ENCODE data around the gene CEP63. TPM values are rescaled to one million over a fixed set of nuclear protein-coding genes. Genes with fewer than 3 reads are reported as not detected.

CEP63 gene
- total and polyA plus RNA-seq, 9 of the 15 experiments (the other 6 are each of a cell fraction or from before 2014, with no cell fraction given), result 5.1 to 17.8 (median 10.6) TPM

DNA sequence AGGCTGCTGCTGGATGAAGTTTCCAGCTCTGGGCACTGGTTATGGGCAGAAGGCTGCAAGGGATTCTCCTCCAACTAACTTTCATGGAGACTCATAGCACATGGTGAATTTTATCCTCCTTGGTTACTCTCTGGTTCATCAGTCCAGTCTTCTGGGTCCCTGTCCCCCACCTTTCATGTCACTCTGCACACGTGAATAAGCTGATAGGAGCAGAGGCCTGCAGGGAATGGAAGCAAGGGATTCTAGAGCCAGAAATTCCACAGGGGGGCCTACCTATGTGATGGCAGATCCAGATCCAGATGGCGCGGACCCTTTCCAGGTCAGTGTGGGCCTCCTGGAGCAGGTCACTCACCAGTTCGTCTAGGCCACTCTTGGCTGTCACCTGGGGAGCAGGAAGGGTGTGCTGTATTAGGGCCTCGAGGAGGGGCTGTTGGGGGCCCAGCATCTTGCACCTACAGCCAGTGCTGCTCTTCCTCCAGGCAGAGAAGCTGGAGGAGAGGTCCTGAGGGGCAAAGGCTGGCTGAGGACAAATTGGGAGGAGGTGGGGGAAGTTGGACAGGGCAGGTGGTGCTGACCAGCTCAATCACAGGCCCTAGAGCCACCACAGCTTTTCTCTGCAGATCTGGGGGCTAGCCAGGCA, 134.7 kb downstream of the CEP63 start (continued):
- TF ChIP-seq JUN (IDR thresholded peaks at IDR 0.05; ENCODE audit: borderline replicate concordance, low read depth, low read length) (no peak), JUN (CRISPR knock-in tag; IDR thresholded peaks at IDR 0.05; ENCODE audit: borderline replicate concordance) (no peak), PPARD (CRISPR knock-in tag; IDR thresholded peaks at IDR 0.05) (no peak)

DNA sequence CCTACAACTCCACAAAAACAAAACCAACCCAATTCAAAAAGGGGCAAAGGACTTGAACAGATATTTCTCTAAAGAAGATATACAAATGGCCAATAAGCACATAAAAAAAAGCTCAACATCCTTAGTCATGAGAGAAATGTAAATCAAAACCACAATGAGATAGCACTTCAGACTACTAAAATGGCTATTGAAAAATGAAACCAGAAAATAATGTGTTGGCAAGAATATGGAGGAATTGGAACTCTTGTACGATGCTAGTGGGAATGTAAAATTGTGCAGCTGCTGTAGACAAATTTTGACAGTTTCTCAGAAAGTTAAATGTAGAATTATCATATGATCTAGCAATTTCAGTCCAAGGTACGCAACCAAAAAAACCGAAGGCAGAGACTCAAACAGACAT, 136.0 kb downstream of the CEP63 start:
- Histone ChIP-seq H3K4me2 (ENCODE audit: insufficient read depth, low read length) (no peak overlapping the region), H3K4me1 (replicated peaks in 1 of 2; ENCODE audit: control insufficient read depth in 2 of 2, insufficient read depth in 2 of 2, low read length in 2 of 2) (no peaks in the 10 kb centered on the region), H3K9ac (ENCODE audit: insufficient read depth in 1 of 2, low read depth in 2 of 2, low read length in 2 of 2) (no peak overlapping the region), H3K27ac (ENCODE audit: extremely low read depth, low read depth, low read length) (no peak overlapping the region), H3K9me1 (ENCODE audit: control insufficient read depth, insufficient read depth, low read length) (no peaks in the 10 kb centered on the region), H3K4me3 (no peak overlapping the region), H3K27me3 (ENCODE audit: control insufficient read depth in 2 of 2, insufficient read depth in 2 of 2, low read length in 2 of 2) (peaks cover 0 to 10% of the 10 kb centered on the region in 2 experiments; a peak in 2 of 5 replicates), H2AFZ (ENCODE audit: low read depth, low read length) (no peak overlapping the region), H3K9me3 (replicated peaks; ENCODE audit: control insufficient read depth, insufficient read depth, low read depth, low read length) (no peaks in the 10 kb centered on the region), H3K79me2 (ENCODE audit: control insufficient read depth, insufficient read depth, low read length) (no peaks in the 10 kb centered on the region), H3K36me3 (ENCODE audit: control insufficient read depth, insufficient read depth, low read length) (no peaks in the 10 kb centered on the region), H4K20me1 (replicated peaks; ENCODE audit: control insufficient read depth, insufficient read depth, low read length) (no peaks in the 10 kb centered on the region)
- 0% methylated on average over 3 of the region's 3 CpGs for WGBS (ENCODE audit: insufficient coverage, low coverage, missing lambda C conversion rate)
- in situ Hi-C loops (cut with MboI) (no loop called here), intact Hi-C loops (cut with micrococcal nuclease) (no loop called here)
- FAIRE-seq (no peak), DNase-seq (ENCODE audit: extremely low read depth in 1 of 4, low spot score in 3 of 4) (no peak), ATAC-seq (no peak)
- ChIA-PET CTCF (ENCODE audit: low intra/inter-chr PET ratio) (no interaction called here), POLR2A (no interaction called here)
- TF ChIP-seq, protein P1, sequence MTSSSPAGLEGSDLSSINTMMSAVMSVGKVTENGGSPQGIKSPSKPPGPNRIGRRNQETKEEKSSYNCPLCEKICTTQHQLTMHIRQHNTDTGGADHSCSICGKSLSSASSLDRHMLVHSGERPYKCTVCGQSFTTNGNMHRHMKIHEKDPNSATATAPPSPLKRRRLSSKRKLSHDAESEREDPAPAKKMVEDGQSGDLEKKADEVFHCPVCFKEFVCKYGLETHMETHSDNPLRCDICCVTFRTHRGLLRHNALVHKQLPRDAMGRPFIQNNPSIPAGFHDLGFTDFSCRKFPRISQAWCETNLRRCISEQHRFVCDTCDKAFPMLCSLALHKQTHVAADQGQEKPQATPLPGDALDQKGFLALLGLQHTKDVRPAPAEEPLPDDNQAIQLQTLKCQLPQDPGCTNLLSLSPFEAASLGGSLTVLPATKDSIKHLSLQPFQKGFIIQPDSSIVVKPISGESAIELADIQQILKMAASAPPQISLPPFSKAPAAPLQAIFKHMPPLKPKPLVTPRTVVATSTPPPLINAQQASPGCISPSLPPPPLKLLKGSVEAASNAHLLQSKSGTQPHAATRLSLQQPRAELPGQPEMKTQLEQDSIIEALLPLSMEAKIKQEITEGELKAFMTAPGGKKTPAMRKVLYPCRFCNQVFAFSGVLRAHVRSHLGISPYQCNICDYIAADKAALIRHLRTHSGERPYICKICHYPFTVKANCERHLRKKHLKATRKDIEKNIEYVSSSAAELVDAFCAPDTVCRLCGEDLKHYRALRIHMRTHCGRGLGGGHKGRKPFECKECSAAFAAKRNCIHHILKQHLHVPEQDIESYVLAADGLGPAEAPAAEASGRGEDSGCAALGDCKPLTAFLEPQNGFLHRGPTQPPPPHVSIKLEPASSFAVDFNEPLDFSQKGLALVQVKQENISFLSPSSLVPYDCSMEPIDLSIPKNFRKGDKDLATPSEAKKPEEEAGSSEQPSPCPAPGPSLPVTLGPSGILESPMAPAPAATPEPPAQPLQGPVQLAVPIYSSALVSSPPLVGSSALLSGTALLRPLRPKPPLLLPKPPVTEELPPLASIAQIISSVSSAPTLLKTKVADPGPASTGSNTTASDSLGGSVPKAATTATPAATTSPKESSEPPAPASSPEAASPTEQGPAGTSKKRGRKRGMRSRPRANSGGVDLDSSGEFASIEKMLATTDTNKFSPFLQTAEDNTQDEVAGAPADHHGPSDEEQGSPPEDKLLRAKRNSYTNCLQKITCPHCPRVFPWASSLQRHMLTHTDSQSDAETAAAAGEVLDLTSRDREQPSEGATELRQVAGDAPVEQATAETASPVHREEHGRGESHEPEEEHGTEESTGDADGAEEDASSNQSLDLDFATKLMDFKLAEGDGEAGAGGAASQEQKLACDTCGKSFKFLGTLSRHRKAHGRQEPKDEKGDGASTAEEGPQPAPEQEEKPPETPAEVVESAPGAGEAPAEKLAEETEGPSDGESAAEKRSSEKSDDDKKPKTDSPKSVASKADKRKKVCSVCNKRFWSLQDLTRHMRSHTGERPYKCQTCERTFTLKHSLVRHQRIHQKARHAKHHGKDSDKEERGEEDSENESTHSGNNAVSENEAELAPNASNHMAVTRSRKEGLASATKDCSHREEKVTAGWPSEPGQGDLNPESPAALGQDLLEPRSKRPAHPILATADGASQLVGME (CRISPR knock-in tag; IDR thresholded peaks at IDR 0.05), result no peak
- no peak for TF ChIP-seq RBM17 (IDR thresholded peaks at IDR 0.05; ENCODE audit: borderline replicate concordance, low read depth, low read length)
- BruUV-seq (replicated peaks), result no TSS peak
